A673 (cell line): ENCODE results near the gene RASD1. TPM values are rescaled to one million over a fixed set of nuclear protein-coding genes. Genes with fewer than 3 reads are reported as not detected.

Source experiments
- BruUV-seq: library from RNA; stranded (reverse); fragments of 400-500 nt; replicated peaks from 2 replicates; lab custom pipeline; 2021; lab: Mats Ljungman, UMichigan
- CTCF ChIA-PET: fragments of 300-600 bp; sonication (Branson Sonifier 250); formaldehyde crosslinking; loops from one replicate; lab custom pipeline; 2022; ENCODE audit warnings: antibody characterized with exemption; lab: Charles Lee
- POLR2A ChIA-PET: fragments of 300-600 bp; sonication (Branson Sonifier 250); formaldehyde crosslinking; loops from one replicate; lab custom pipeline; 2022; ENCODE audit warnings: antibody characterized with exemption; ENCODE audit not compliant: low non-redundant PET; lab: Charles Lee
- DNase-seq: peaks from one replicate; pipeline ENCODE4 v3.0.0-alpha.2; 2015; ENCODE audit warnings: low spot score
- H3K27ac ChIP-seq: fragments of 200-600 bp; sonication (generic); 2 replicates; pipeline ENCODE4 v1.5.1; 2016; ENCODE audit warnings: mixed run types, low read depth, mild to moderate bottlenecking, mixed read lengths, antibody characterized with exemption, low read length; ENCODE audit not compliant: poor library complexity, severe bottlenecking
- H3K27me3 ChIP-seq: fragments of 200-600 bp; sonication (generic); replicated peaks from 2 replicates; pipeline ENCODE4 v1.6.1; 2017; ENCODE audit warnings: mixed run types, low read depth, mild to moderate bottlenecking, mixed read lengths, antibody characterized with exemption, low read length; ENCODE audit not compliant: insufficient read depth, poor library complexity
- H3K36me3 ChIP-seq: fragments of 200-600 bp; sonication (generic); 2 replicates; pipeline ENCODE4 v1.6.1; 2016; ENCODE audit warnings: mixed run types, mild to moderate bottlenecking, mixed read lengths, antibody characterized with exemption, low read length; ENCODE audit not compliant: insufficient read depth, poor library complexity, severe bottlenecking
- H3K4me1 ChIP-seq: fragments of 200-600 bp; sonication (generic); 2 replicates; pipeline ENCODE4 v1.6.1; 2017; ENCODE audit warnings: mixed run types, mild to moderate bottlenecking, mixed read lengths, antibody characterized with exemption, low read length; ENCODE audit not compliant: insufficient read depth, poor library complexity, severe bottlenecking
- H3K4me3 ChIP-seq: fragments of 200-600 bp; sonication (generic); 2 replicates; pipeline ENCODE4 v1.5.1; 2016; ENCODE audit warnings: low read depth, mixed run types, mild to moderate bottlenecking, mixed read lengths, low read length; ENCODE audit not compliant: poor library complexity, severe bottlenecking
- H3K9me3 ChIP-seq: fragments of 200-600 bp; sonication (generic); 2 replicates; pipeline ENCODE4 v1.6.1; 2016; ENCODE audit warnings: mixed run types, low read depth, mild to moderate bottlenecking, mixed read lengths, antibody characterized with exemption, low read length; ENCODE audit not compliant: poor library complexity, severe bottlenecking
- EZH2 ChIP-seq: fragments of 200-600 bp; sonication (generic); IDR thresholded peaks from 2 replicates; pipeline ENCODE4 v1.6.1; 2017; ENCODE audit warnings: borderline replicate concordance, low read depth, mild to moderate bottlenecking, mixed read lengths, antibody characterized with exemption, low read length; ENCODE audit not compliant: poor library complexity, severe bottlenecking
- intact Hi-C: fragments of 100-400 bp; cut with micrococcal nuclease; formaldehyde crosslinking; loops from one replicate; pipeline ENCODE4 v1.10.0; 2022; ENCODE audit not compliant: unreplicated experiment
- total RNA-seq: library from RNA; stranded (reverse); gene quantifications from 2 replicates; pipeline ENCODE4 v1.2.3, GENCODE V29; 2021
- TF ChIP-seq, protein P1 (sequence below): fragments of 300-800, 200-600 bp; sonication (generic); conservative IDR thresholded peaks from 2 replicates; pipeline ENCODE4 v1.5.1; 2017; ENCODE audit warnings: low read depth, mild to moderate bottlenecking, antibody characterized with exemption, low read length, moderate library complexity, mixed read lengths

RASD1 gene
- total RNA-seq, 1 experiment from 2014 or later, result 0.21 TPM

DNA sequence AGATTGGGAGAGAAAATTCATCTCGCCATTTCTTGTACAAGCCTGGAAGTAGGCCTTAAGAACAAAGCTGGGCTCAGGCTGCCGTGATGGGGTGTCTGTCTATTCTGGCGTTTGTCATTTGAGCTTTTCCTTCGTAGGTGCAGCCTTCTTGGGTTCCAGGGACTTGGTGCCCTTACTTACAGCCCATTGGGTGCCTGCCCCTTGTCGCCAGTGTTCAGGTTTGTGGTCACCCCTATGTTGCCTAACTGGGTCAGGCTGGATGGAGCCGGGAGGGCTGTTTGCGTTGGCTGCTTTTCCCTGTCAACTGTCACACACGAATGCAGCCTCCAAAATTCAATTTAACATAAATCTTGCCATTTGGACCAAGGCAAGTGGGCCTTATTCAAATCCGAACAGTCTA is 43.1 kb downstream of the RASD1 start:
- H3K9me3 ChIP-seq, result no peaks in the 10 kb centered on the region
- no peak for TF ChIP-seq EZH2
- TF ChIP-seq, protein P1, sequence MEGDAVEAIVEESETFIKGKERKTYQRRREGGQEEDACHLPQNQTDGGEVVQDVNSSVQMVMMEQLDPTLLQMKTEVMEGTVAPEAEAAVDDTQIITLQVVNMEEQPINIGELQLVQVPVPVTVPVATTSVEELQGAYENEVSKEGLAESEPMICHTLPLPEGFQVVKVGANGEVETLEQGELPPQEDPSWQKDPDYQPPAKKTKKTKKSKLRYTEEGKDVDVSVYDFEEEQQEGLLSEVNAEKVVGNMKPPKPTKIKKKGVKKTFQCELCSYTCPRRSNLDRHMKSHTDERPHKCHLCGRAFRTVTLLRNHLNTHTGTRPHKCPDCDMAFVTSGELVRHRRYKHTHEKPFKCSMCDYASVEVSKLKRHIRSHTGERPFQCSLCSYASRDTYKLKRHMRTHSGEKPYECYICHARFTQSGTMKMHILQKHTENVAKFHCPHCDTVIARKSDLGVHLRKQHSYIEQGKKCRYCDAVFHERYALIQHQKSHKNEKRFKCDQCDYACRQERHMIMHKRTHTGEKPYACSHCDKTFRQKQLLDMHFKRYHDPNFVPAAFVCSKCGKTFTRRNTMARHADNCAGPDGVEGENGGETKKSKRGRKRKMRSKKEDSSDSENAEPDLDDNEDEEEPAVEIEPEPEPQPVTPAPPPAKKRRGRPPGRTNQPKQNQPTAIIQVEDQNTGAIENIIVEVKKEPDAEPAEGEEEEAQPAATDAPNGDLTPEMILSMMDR, result no peak
- no peak for DNase-seq
- H3K36me3 ChIP-seq, result no peaks in the 10 kb centered on the region
- H3K4me3 ChIP-seq, result no peak overlapping the region
- CTCF ChIA-PET, result no interaction called here
- intact Hi-C loops, result no loop called here
- POLR2A ChIA-PET, result no interaction called here
- no peaks in the 10 kb centered on the region for H3K4me1 ChIP-seq
- no peak overlapping the region for H3K27ac ChIP-seq
- H3K27me3 ChIP-seq, result peaks cover 6% of the 10 kb centered on the region
- no TSS peak for BruUV-seq

DNA sequence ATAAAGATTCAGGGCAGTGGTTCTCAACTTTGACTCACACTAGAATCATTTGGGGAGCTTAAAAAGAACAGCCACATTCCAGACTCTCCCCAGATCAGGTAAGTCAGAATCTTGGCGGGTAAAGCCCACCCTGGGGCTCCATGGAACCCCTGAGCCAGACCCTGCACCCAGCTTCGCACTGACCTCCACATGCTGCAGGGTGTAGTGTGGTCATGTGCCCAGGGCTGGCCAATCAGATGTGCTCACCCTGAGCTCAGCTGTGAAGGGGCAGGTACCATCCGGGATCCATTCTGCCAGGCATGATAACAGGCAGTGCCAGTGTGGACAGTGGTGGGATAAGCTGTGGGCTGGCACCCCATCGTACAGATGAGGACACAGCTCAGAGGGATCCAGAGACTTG is 47.5 kb downstream of the RASD1 start:
- Histone ChIP-seq H3K4me3 (no peak overlapping the region), H3K27me3 (no peaks in the 10 kb centered on the region), H3K36me3 (no peaks in the 10 kb centered on the region), H3K9me3 (no peaks in the 10 kb centered on the region), H3K27ac (no peak overlapping the region), H3K4me1 (no peaks in the 10 kb centered on the region)
- DNase-seq, result no peak
- TF ChIP-seq EZH2, result no peak
- TF ChIP-seq, protein P1, result no peak
- ChIA-PET POLR2A (no interaction called here), CTCF (no interaction called here)
- no TSS peak for BruUV-seq
- intact Hi-C loops, result no loop called here

DNA sequence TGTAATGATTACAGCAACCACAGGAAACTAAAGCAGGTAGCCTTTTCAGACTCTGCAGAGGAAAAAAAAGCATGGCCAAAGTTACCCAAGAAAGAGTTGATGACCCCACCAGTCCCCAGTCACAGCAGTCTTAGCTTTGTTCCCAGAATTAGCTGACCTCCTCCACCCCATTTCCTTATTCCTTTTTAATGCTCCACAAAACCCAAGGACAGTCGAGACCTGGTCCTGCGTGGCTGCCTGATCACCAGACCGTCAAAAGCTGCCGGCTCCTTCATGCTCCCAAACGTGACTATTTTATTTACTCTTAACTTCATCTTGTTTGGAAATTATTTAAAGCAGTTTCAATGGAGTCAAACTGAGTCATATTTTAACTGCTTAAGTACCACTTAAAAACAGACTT is 48.1 kb downstream of the RASD1 start:
- TF ChIP-seq, protein P1, result no peak
- no peak for TF ChIP-seq EZH2
- BruUV-seq, result no TSS peak
- intact Hi-C loops, result no loop called here
- H3K36me3 ChIP-seq, result no peaks in the 10 kb centered on the region
- H3K27me3 ChIP-seq, result no peaks in the 10 kb centered on the region
- DNase-seq, result no peak
- ChIA-PET POLR2A (no interaction called here), CTCF (no interaction called here)
- no peak overlapping the region for H3K4me3 ChIP-seq
- no peaks in the 10 kb centered on the region for H3K9me3 ChIP-seq
- no peak overlapping the region for H3K27ac ChIP-seq
- H3K4me1 ChIP-seq, result no peaks in the 10 kb centered on the region
